ENCODE results near the gene CREB3L1.

- TF ChIP-seq CTCF (IDR thresholded peaks at IDR 0.05), result no peak
- no peak for TF ChIP-seq POLR2A (IDR thresholded peaks at IDR 0.05)
- TF ChIP-seq EP300 (IDR thresholded peaks at IDR 0.05), result no peak
Measured at GRCh38 chr11:46307369-46307768, 29.9 kb downstream of the CREB3L1 start.

Measured in gastroesophageal sphincter (tissue), 3 donors.